OCI-LY3 (cell line): Measurements from ENCODE around the gene CHD1.
"Not testable (repeated sequence)": the region's sequence is repeated elsewhere in the genome, so short reads cannot be mapped to it uniquely, and the experiment has no call there.

Experiments
- H2AFZ ChIP-seq: fragments of 200-600, 300-600 bp; shearing (Covaris generic); 2 replicates; pipeline ENCODE4 v1.6.0; 2014; ENCODE audit warnings: antibody characterized with exemption, low read depth, low read length
- H3K27ac ChIP-seq: fragments of 200-600, 300-600 bp; sonication (generic); 2 replicates; pipeline ENCODE4 v1.5.1; 2014; ENCODE audit warnings: mild to moderate bottlenecking, low read length, moderate library complexity, mixed read lengths
- H3K27me3 ChIP-seq: fragments of 200-600, 300-600 bp; sonication (generic); 2 replicates; pipeline ENCODE4 v1.6.1; 2014; ENCODE audit warnings: low read depth, low read length, mixed read lengths
- H3K36me3 ChIP-seq: fragments of 200-600, 300-600 bp; sonication (generic); replicated peaks from 2 replicates; pipeline ENCODE3; 2014; ENCODE audit warnings: low read depth, low read length, mixed read lengths
- H3K4me1 ChIP-seq: fragments of 300-600, 200-600 bp; sonication (generic); 2 replicates; pipeline ENCODE4 v1.6.1; 2014; ENCODE audit warnings: low read length, mixed read lengths
- H3K4me2 ChIP-seq: fragments of 200-600, 300-600 bp; sonication (generic); 2 replicates; pipeline ENCODE4 v1.6.1; 2014; ENCODE audit warnings: low read length, mixed read lengths
- H3K4me3 ChIP-seq: fragments of 300-600, 200-600 bp; sonication (generic); 2 replicates; pipeline ENCODE4 v1.5.1; 2014; ENCODE audit warnings: antibody characterized with exemption, mild to moderate bottlenecking, low read length, moderate library complexity
- H3K79me2 ChIP-seq: fragments of 300-600, 200-600 bp; shearing (Covaris generic); 2 replicates; pipeline ENCODE4 v1.6.1; 2014; ENCODE audit warnings: mild to moderate bottlenecking, low read length, mixed read lengths
- H3K9ac ChIP-seq: fragments of 300-600, 200-600 bp; shearing (Covaris generic); 2 replicates; pipeline ENCODE4 v1.6.0; 2014; ENCODE audit warnings: mild to moderate bottlenecking, low read length, moderate library complexity
- H3K9me3 ChIP-seq: fragments of 200-600, 300-600 bp; shearing (Covaris generic); 2 replicates; pipeline ENCODE4 v1.6.1; 2014; ENCODE audit warnings: low read length, mixed read lengths; ENCODE audit not compliant: insufficient read depth
- H4K20me1 ChIP-seq: fragments of 200-600, 300-600 bp; sonication (generic); 2 replicates; pipeline ENCODE4 v1.6.1; 2016; ENCODE audit warnings: low read length, mixed read lengths; ENCODE audit not compliant: insufficient read depth
- EZH2phosphoT487 ChIP-seq: fragments of 200-600 bp; shearing (Covaris generic); IDR thresholded peaks from 2 replicates; pipeline ENCODE4 v1.6.1; 2018; ENCODE audit warnings: antibody characterized with exemption, mixed run types, low read depth
- TF ChIP-seq, protein P1 (sequence below): fragments of 200-600, 300-600 bp; sonication (generic); IDR thresholded peaks from 2 replicates; pipeline ENCODE4 v1.5.1; 2014; ENCODE audit warnings: antibody characterized with exemption, low read length, low read depth

CHD1 gene

DNA sequence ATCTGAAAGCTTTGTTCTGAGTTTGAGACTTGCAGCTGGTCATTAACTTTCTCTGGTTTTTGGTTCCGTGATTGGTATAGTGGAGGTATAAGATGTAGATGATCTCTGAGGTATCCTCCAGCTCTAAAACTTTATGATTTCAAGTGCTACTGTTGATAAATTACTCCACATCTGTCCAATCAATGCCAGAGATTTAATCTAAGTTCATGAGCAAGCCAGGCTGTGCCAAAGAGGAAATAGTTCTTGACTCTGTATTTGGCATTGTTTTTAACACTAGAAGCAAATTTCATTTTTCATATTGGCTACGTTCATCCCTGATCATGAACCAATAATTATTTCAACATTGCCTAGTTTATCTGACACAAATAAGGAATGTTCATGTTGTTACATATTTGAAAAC, 28.5 kb upstream of the CHD1 start:
- no peak overlapping the region for H3K27ac ChIP-seq
- H3K4me1 ChIP-seq = peaks cover 8% of the 10 kb centered on the region
- H3K79me2 ChIP-seq = no peaks in the 10 kb centered on the region
- no peaks in the 10 kb centered on the region for H3K36me3 ChIP-seq
- no peak for TF ChIP-seq EZH2phosphoT487
- TF ChIP-seq, protein P1, sequence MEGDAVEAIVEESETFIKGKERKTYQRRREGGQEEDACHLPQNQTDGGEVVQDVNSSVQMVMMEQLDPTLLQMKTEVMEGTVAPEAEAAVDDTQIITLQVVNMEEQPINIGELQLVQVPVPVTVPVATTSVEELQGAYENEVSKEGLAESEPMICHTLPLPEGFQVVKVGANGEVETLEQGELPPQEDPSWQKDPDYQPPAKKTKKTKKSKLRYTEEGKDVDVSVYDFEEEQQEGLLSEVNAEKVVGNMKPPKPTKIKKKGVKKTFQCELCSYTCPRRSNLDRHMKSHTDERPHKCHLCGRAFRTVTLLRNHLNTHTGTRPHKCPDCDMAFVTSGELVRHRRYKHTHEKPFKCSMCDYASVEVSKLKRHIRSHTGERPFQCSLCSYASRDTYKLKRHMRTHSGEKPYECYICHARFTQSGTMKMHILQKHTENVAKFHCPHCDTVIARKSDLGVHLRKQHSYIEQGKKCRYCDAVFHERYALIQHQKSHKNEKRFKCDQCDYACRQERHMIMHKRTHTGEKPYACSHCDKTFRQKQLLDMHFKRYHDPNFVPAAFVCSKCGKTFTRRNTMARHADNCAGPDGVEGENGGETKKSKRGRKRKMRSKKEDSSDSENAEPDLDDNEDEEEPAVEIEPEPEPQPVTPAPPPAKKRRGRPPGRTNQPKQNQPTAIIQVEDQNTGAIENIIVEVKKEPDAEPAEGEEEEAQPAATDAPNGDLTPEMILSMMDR = no peak
- H2AFZ ChIP-seq = no peak overlapping the region
- H3K9me3 ChIP-seq = no peaks in the 10 kb centered on the region
- H3K9ac ChIP-seq = no peak overlapping the region
- H3K4me2 ChIP-seq = no peak overlapping the region
- no peaks in the 10 kb centered on the region for H4K20me1 ChIP-seq
- no peak overlapping the region for H3K4me3 ChIP-seq
- H3K27me3 ChIP-seq = no peaks in the 10 kb centered on the region

DNA sequence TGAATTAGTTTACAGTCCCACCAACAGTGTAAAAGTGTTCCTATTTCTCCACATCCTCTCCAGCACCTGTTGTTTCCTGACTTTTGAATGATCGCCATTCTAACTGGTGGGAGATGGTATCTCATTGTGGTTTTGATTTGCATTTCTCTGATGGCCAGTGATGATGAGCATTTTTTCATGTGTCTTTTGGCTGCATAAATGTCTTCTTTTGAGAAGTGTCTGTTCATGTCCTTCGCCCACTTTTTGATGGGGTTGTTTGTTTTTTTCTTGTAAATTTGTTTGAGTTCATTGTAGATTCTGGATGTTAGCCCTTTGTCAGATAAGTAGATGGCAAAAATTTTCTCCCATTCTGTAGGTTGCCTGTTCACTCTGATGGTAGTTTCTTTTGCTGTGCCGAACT, 27.1 kb upstream of the CHD1 start:
- not testable (repeated sequence) for H3K27ac ChIP-seq, H3K79me2 ChIP-seq, H3K9ac ChIP-seq, H2AFZ ChIP-seq, H3K36me3 ChIP-seq, H3K4me1 ChIP-seq, H3K4me2 ChIP-seq, H3K9me3 ChIP-seq, H3K27me3 ChIP-seq, H3K4me3 ChIP-seq, H4K20me1 ChIP-seq

DNA sequence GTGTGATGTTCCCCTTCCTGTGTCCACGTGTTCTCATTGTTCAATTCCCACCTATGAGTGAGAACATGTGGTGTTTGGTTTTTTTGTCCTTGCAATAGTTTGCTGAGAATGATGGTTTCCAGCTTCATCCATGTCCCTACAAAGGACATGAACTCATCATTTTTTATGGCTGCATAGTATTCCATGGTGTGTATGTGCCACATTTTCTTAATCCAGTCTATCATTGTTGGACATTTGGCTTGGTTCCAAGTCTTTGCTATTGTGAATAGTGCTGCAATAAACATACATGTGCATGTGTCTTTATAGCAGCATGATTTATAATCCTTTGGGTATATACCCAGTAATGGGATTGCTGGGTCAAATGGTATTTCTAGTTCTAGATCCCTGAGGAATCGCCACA, 26.7 kb upstream of the CHD1 start:
- H3K4me1 ChIP-seq, H3K27ac ChIP-seq, H3K27me3 ChIP-seq, H3K9ac ChIP-seq, H3K4me3 ChIP-seq, H3K4me2 ChIP-seq, H4K20me1 ChIP-seq, H2AFZ ChIP-seq, H3K79me2 ChIP-seq, H3K9me3 ChIP-seq, H3K36me3 ChIP-seq: not testable (repeated sequence)

DNA sequence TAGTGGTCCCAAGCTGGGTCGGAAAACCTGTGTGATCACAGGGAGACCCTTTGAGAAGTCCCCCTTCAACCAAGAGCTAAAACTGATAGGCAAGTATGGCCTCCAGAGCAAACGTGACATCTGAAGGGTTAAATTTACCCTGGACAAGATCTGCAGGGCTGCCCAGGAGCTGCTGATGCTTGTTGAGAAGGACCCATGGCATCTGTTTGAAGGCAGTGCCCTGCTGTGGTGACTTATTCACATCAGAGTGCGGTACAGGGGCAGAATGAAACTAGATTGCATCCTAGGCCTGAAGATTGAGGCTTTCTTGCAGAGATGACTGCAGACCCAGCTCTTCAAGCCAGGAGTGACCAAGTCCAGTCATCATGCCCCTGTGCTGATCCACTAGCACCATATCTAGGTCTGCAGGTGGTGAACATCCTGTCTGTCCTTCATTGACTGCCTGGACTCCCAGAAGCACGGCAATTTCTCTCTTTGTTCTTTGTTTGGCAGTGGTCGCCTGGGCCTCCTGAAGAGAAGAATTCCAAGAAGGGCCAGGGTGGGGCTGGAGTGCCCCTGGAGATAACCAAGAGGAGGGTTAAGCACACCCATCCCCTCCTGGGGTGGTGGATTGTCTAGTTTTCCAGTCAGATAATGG, 25.7 kb upstream of the CHD1 start:
- H3K4me3 ChIP-seq = no peak overlapping the region
- H3K79me2 ChIP-seq = no peaks in the 10 kb centered on the region
- TF ChIP-seq EZH2phosphoT487 = no peak
- H4K20me1 ChIP-seq = no peaks in the 10 kb centered on the region
- H3K27ac ChIP-seq = no peak overlapping the region
- no peak overlapping the region for H2AFZ ChIP-seq
- H3K9me3 ChIP-seq = no peaks in the 10 kb centered on the region
- no peak overlapping the region for H3K4me2 ChIP-seq
- no peaks in the 10 kb centered on the region for H3K36me3 ChIP-seq
- H3K9ac ChIP-seq = no peak overlapping the region
- H3K27me3 ChIP-seq = no peaks in the 10 kb centered on the region
- no peaks in the 10 kb centered on the region for H3K4me1 ChIP-seq

DNA sequence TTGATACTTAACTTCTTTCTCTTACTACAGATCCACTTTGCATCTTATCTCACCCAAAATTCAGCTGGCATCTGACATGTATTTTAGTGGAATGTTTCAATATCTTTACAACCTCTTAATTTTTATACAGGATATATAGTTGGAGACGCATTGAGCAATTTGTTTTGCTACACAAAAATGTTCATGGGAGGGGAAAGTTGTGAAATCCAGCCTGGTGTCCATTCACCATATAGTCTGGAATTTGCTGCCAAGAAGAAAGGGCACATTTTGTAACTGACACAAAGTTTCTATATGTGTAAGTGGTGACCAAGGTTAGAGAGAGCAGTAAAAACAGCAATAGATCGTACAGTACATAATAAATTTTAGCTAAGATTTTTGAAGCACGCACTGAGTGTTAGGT, 14.0 kb upstream of the CHD1 start:
- no peaks in the 10 kb centered on the region for H3K36me3 ChIP-seq
- no peaks in the 10 kb centered on the region for H3K9me3 ChIP-seq
- no peak overlapping the region for H2AFZ ChIP-seq
- TF ChIP-seq, protein P1 = no peak
- no peak for TF ChIP-seq EZH2phosphoT487
- peaks cover 10% of the 10 kb centered on the region for H3K4me1 ChIP-seq
- H3K4me3 ChIP-seq = no peak overlapping the region
- H3K9ac ChIP-seq = no peak overlapping the region
- H3K4me2 ChIP-seq = no peak overlapping the region
- no peaks in the 10 kb centered on the region for H3K79me2 ChIP-seq
- no peaks in the 10 kb centered on the region for H3K27me3 ChIP-seq
- no peak overlapping the region for H3K27ac ChIP-seq
- no peaks in the 10 kb centered on the region for H4K20me1 ChIP-seq
